HG03457 (cell line): ENCODE results near the gene NUDT17.
A peak's percentile ranks its signal among the peaks of the same experiment; 100 is the strongest.
"Not testable (repeated sequence)": the region's sequence is repeated elsewhere in the genome, so short reads cannot be mapped to it uniquely, and the experiment has no call there.

Experiments
- ATAC-seq: cut with Tn5 transposase; IDR thresholded peaks from one replicate; pipeline ENCODE4 v1.9.1; 2021; ENCODE audit warnings: moderate number of reproducible peaks; ENCODE audit not compliant: unreplicated experiment

The NUDT17 gene, protein sequence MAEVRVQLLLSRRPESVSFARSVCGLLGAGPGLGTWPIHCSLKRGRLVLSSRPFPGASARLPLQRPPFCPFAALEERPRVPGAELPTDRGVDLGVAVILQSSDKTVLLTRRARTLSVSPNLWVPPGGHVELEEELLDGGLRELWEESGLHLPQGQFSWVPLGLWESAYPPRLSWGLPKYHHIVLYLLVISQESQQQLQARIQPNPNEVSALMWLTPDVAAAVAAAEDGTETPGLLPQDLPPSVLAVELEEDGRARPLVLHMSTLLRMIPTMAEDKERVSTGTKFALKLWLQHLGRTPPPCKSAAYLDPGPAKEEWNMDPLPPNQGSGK

DNA sequence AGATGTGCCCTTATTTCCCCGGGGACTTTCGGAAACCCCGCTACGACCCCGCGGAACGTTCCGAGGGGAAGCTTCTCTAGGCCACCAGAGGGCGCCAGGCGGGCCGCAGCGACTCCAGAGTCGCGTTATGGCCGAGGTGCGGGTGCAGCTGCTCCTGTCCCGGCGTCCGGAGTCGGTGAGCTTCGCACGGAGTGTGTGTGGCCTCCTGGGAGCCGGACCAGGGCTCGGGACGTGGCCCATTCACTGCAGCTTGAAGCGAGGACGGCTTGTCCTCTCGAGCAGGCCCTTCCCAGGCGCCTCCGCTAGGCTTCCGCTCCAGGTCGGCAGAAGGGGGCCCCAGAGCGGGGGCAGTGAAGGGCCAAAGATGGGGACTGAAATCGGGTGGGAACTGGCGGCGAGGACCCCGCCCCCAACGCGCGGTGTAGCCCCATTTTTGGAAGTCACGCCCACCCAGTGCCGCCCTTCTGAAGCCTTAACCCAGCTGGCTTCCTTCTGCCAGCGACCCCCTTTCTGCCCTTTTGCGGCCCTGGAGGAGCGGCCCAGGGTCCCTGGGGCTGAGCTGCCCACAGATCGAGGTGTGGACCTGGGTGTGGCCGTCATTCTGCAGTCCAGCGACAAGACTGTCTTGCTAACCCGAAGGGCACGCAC, at the start of gene NUDT17:
Gene NUDT17 (plus strand): TSS at position 117 of the 648 bp plus-strand sequence. CDS start 11 bp downstream, at position 128.
- peak; percentile 43 for ATAC-seq

DNA sequence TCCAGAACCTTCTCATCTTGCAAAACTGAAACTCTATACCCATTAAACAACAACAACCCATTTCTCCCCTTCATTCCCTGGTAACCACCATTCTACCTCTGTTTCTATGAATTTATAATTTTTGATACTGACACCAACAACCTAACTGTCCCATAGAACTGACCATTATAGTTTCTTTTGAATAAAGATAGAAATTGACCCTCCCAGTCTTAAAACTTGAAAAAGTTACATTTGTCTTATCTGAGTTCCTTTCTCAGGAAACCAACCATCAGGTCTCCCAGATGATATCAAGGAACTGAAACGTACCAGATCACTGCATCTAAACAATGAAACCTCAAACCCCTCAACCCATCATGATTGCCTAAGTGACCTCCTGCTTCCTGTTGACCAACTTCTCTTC, 48.7 kb upstream of the NUDT17 start:
- ATAC-seq = no peak

DNA sequence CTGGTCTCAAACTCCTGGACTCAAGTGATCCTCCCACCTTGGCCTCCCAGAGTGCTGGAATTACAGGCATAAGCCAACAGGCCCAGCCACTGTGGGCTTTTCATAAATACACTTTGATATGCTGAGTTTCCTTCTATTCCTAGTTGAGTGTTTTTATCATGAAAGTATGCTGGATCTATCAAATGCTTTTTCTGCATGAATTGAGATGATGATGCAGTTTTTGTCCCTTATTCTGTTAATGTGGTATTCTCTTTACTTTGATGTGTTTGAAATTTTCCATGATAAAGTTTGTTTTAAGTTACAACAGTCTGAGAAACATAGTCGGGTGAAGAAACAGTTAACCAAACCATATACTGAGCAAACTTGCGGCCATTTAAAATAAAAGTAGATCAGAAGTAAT, 45.6 kb upstream of the NUDT17 start:
- ATAC-seq = no peak

DNA sequence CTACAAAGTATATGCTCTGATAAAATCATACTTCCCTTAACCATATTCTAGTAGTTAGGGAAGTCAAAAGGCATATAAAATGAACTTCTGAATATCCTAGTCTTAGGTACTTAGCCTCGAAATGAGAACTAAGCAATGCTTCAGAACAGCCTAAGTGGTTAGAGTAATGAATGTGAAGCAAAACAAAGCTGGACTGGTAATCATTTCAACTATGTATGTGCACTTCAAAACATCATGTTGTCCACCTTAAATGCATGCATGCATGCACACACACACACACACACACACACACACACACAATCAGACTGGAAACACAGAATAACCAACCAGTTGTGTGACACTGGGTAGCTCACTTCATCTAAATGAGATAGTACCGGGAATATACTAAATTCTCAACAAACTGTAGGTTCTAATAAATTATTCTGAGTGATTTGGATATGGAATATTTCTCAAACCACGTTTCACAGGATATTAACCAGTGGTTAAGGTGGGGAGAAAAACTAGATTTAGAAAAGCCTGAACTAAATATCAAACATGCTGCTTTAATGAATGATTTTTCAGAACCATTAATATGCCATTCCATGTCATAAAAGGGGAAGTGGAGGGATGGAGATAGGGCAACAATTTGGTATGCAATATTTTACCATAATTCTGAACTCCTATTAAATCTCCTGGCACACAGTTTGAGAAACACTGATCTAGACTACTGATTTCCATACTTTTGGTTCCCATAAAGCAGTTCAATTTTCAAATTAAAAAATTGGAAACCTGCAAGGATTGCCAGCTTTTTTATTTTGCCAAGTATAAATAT, 41.0 kb upstream of the NUDT17 start:
- ATAC-seq = no peak

DNA sequence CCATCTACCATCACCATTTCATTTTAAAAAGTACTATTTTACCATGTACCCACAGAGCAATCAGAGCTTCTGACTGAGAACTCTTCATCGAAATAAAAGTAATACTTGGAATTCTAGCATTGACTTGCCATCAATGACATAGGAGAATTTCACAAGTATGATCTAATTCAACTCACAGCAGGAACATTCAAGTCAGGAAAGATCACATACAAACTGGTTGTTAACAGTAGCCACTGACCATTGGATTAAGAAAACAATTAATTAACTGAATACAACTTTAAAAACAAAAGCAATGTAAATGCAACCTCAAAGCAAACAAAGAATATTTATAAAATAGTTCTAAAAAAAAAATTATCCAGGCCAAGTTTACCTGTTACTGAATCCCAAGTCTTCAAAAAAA, 40.4 kb upstream of the NUDT17 start:
- ATAC-seq = no peak

DNA sequence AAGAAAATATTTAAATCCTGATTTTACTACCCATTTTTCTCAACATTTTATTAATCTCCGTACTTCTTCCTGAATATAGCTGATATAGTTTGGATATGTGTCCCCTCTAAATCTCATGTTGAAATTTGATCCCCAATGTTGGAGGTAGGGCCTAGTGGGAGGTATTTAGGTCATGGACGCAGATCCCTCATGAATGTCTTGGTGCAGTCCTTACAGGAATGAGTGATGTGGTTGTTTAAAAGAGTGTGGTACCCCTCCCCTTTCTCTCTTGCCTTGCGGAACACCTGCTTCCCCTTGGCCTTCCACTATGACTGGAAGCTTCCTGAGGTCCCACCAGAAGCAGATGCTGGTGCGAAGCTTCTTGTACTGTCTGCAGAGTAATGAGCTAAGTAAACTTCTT, 39.0 kb upstream of the NUDT17 start:
- no peak for ATAC-seq

DNA sequence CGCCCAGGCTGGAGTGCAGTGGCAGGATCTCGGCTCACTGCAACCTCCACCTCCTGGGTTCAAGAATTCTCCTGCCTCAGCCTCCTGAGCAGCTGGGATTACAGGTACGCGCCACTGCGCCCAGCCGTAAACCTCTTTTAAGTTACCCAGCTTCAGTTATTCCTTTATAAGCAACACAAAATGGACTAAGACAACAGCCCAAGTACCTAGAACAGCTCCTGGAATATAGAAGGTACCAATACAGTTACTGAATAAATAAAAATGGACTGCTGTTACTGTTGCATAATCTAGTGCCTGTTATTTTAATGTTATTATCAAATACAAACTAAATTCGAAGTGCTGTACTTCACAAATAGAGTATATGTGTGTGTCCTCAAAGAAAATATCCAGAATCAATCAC, 38.6 kb upstream of the NUDT17 start:
- ATAC-seq = no peak

DNA sequence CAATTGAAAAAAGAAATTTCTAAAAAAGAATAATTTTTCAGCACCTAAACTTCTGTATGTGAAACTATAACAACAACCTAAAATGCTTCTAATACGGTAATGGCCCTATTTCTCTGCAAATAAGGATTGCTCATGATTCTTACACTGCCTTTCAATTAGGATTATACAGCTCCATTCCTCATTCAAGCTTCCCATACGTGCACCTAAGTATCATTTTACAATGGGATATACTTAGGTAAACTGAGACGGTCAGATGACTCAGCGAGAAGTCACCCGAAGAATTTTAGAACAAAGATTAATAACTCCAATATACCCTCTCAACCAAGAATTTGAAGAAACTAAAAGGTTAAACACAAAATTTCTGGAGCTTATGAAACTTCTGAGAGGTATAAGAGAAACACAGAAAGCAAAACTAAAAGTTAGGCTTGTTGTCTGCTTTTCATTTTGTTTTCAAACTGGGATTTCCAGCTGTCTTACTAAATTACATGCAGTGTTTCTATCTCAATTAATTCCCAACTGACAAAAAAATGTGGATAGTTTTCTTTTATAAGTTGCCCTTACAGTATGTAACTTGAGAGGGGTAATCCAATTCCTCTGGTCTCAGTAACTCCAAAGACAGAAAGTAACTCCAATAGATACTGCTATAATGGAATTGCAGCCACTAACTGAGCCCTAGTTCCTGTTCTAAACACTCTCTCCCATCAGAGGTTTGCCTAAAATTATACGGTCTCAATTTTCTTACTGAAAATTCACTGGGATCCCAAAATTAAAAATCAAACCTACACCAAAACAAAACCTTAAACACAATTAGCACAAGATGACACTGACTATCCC, 32.2 kb upstream of the NUDT17 start:
- ATAC-seq = not testable (repeated sequence)

DNA sequence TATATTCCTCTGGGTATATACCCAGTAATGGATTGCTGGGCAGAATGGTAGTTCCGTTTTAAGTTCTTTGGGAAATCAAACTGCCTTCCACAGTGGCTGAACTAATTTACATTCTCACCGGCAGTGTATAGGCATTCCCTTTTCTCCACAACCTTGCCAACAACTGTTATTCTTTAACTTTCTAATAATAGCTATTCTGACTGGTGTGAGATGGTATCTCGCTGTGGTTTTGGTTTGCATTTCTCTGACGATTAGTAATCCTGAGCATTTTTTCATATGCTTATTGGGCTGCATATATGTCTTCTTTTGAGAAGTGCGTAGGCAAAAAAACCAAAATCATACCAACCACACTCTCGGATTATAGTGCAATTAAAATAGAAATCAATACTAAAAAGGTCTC, 27.3 kb upstream of the NUDT17 start:
- ATAC-seq = not testable (repeated sequence)

DNA sequence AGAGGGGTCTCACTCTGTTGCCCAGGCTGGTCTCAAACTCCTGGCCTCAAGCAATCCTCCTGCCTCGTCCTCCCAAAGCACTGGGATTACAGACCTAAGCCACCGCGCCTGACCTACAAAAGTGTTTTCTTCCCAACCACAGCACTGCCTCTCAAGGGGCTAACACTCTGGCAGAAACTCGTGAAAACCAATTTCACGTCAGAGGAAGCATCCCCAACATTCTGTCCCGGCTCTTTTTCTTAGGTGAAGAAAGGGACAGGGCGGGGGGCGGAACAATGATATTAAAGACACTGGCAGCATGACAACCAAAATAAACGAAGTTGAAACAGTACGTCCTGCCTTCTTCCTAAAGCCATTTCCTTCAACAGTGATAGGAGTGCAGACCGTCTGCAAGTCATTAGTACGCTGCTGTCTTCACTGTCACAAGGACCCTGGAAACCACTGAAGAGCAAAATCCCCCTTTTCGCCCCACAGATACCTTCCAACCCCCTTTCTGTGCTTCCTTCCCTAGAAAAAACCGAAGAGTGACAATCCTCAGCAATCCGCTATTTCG, 22.6 kb upstream of the NUDT17 start:
- not testable (repeated sequence) for ATAC-seq

DNA sequence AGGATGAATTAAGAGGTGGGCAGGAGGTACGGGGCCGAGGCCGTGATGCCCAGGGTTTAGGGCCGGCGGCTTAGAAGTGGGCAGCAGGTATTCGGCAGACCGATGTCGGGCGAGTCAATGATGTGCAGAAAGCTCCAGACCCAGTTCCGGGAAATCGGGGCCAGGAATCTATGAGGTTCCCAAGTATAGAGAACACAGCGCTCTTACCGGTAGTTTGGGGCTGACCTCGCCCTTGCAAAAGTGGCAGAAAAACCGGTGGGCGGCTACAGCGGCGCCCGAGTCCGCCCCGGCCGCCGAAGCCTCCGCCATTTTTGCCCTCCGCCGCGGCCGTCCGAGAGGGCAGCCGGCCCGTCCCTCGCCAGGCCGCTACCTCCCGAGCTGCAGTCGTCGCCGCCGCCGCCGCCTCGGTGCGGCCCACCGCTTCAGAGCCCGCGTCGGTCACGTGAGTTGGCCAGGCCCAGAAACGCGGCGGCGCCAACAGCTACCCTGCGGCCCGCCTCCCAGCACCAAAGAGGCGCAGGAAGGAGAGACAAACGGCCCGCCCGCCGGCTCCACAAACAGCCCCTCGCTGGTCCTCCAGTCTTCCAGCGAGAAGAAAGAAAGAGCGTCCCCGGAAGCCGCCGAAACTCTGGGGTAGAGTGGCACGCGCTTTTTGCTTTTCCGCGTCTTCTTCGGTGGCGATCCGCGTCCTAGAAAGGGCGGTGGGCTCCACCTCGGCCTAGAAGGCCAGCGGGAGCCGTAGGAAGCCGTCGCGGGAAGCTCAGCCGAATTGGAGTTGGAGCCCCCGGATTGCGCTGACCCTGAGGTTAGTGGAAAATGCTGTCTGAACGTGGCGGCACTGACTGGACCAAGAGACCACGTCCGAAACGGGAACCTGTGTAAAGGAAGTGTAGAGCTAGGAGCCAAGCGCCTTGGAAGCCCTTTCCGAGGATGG, 21.6 kb upstream of the NUDT17 start, which contains the start of the genes POLR3C and RNF115:
Gene POLR3C (plus strand): TSS at position 636 of the 934 bp plus-strand sequence. CDS start 1,577 bp downstream, outside the sequence.
Gene RNF115 (minus strand): TSS at position 531 of the 934 bp plus-strand sequence. CDS start 222 bp downstream, at position 309.
- peak; percentile 68 for ATAC-seq

DNA sequence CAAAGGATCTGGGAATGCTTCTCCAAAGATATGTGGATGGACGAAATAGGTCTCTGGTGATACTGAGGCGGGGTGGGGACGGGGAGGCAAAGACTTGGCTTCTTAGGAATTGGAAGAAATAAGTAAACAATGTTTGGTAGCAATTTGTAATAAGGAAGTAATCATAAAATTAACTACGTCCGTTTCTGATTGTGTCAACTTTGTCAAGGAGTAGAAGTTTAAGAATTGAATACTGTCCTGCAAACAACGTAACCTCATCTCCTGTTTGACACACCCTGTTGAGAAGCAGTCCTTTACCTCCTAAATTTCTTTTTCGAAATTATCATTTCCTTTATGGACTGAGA, 21.0 kb upstream of the NUDT17 start:
- ATAC-seq = no peak

DNA sequence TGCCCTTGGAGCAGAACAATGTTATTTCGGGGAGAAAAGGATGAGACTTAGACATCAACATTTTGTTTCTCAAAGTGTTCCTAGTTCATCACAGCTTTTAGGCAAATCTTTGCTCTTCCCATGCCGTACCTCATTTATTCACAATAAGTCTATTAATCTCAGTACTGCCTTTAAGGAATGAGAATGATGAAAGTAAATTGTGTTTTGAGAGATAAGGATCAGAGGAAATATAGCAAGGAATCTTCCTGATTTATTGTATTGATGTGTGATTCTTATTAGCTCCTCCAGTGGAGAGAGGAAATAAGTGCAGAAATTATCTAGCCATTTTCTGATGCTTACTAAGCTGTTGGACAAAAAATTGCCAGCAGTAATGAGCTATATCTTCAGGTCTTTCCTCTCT, 19.4 kb upstream of the NUDT17 start:
- ATAC-seq = no peak

DNA sequence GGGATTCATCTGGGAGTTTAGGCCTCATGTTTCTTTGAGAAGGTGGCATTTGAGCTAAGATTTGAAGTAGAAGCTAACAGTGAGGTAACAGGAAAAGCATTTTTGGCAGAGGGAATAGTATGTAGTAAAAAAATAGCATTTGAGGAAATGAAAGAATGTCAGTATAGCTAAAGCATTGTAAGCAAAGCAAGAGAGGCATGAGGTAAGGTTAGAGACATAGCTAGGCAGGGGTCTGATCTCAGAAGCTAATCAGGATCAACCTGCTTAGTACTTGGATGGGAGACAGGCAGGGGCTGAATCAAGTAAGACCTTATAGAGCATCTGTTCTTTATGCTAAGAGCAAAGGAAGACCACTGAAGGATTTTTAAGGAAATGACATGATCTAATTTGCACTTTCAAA, 17.5 kb upstream of the NUDT17 start:
- ATAC-seq = no peak

DNA sequence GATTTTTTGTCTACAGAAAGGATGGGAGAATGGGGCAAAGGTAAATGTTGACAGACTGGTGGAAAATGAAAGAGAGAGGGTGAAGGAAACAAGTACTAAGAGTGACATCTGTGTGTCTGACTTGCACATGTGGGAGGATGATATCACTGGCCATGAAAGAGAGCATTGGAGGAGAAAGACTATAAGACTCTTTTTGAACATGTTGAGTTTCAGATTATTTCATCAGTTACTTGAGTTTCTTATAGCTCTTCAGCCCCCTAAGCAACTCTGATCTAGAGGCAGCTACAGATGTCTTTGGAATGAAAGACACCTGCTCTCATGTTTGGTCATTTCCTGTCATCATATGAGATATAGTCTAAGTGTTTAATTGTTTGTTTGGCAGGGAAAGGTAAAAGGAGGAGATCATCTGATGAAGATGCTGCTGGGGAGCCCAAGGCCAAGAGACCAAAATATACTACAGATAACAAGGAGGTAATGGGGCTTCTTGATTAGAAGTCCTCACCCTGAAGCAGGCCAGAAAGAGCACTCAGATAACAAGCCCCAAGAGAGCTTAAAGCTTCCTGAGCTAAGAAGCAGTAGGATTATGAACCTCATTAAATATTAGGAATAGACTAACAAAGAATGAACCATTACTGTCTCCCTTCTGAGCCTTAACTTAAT, 16.9 kb upstream of the NUDT17 start:
- ATAC-seq = no peak

DNA sequence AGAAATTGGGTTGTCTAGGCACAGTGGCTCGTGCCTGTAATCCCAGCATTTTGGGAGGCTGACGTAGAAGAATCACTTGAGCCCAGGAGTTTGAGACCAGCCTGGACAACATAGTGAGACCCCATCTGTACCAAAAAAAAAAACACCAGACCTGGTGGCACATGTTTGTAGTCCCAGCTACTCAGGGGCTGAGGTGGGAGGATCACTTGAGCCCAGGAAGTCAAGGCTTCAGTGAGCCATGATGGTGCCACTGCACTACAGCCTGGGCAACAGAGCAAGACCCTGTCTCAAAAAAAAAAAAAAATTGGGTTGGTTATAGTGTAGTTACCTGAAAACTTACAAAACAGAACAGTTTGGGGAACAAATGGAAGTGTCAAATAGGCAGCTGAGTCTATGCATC, 14.6 kb upstream of the NUDT17 start:
- not testable (repeated sequence) for ATAC-seq

DNA sequence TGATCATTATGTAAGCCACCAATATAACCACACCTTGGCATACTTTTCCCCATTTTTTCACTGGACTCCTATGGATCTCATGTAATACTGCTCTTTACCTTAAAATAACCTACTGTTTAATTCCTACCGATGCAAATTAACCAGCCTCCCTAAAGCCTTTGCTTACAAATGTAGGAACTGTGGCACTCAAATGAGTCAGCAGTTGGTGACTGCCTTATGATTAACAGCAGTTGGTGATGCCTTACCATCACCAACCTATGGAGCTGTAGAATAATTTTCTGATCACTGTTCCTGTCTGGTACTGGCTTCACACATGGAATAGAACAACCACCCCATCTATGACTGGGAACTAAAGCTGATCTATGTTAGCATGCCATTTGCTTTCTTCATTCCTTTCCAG, 7.8 kb upstream of the NUDT17 start:
- no peak for ATAC-seq

DNA sequence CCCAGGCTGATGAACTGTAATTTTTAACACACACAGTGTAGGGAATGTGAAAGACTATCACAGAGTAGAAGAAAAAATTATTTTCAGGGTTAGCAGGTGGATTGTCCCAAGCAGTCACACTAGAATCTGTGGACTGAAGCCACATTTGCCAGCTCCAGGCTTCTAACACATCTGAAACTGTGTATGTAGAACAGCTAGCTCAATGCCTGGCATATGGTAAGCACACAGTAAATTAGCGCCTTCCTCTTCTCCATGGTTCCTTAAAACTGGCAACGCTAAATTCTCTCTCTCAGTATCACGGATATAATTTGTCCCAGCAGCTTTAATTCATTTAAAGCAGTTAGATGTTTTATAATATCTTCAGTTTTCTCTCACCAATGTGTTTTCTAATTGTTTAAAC, 2.4 kb upstream of the NUDT17 start:
- no peak for ATAC-seq

DNA sequence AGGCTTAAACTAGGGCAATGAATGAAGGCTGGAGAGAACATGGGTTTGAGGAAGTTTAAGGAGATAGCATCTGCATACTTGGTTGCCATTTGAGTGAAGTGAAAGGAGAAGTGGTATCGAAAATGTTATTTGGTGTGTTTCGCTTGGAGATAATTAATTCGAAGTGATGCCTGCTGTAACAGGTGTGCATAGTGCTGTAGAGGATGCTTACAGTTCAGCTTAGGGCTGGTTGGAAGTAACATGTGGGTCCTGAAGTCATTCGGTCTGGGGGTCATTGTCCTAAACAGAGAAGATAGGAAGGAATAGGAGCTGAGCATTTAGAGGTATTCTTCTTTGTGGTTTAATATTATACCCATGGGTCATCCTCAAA, 301 bp upstream of the NUDT17 start:
- peak; percentile 61 for ATAC-seq
